Measurements from ENCODE around the gene C14orf132. TPM values are rescaled to one million over a fixed set of nuclear protein-coding genes. Genes with fewer than 3 reads are reported as not detected.

Gene C14orf132
- total RNA-seq, 1 donor from 2014 or later: 33.2 TPM

GRCh38 chr14:96054661-96055060 is 15.5 kb downstream of the C14orf132 start:
- no peak for DNase-seq (ENCODE audit: low spot score)
- H3K4me3 Mint-ChIP-seq (ENCODE audit: unreplicated experiment): no peak overlapping the region
- no peaks in the 10 kb centered on the region for H3K27me3 Mint-ChIP-seq (ENCODE audit: low read depth)
- H3K4me1 Mint-ChIP-seq (ENCODE audit: low read depth): peaks cover 65% of the 10 kb centered on the region
- H3K36me3 Mint-ChIP-seq (ENCODE audit: low read depth): peaks cover 7% of the 10 kb centered on the region
- no peaks in the 10 kb centered on the region for H3K9me3 Mint-ChIP-seq (ENCODE audit: low read depth)
- no peak for TF ChIP-seq CTCF (IDR thresholded peaks at IDR 0.05)
- peak overlapping the region; percentile 93 for H3K27ac Mint-ChIP-seq (ENCODE audit: unreplicated experiment)

DNA sequence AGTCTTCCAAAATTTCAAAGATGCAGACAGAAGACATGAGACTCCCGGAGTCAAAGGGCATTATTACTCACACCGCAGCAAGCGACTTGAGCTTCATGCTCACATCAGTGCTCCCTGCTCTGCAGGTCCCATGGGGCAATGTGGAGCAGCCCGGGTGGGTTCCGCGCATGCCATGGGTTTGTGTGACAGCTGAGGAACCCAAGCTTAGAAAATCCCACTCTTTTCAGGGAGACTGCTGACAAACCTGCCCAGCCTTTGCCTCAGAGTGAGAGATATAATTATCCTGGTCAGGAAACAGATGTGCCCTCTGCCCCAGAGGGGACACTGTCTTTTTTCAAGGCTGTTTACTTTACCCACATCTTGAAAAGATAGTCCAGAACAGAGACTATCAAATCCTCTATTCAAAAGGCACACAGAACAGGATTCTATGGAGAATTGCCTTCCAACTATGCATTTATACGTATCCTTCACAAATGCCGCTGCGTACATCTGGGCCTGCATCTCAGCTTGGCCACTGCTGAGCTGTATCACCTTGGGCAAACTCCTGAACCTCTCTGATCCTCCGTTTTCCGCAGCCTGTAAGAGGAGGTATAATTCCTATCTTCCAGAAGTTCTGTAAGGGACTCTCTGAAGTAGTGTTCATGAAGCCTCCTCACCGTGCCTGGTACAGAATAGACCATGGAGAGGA is 16.0 kb downstream of the C14orf132 start:
- H3K36me3 Mint-ChIP-seq (ENCODE audit: low read depth): peaks cover 7% of the 10 kb centered on the region
- TF ChIP-seq CTCF (IDR thresholded peaks at IDR 0.05): no peak
- peaks cover 60% of the 10 kb centered on the region for H3K4me1 Mint-ChIP-seq (ENCODE audit: low read depth)
- H3K4me3 Mint-ChIP-seq (ENCODE audit: unreplicated experiment): no peak overlapping the region
- no peaks in the 10 kb centered on the region for H3K9me3 Mint-ChIP-seq (ENCODE audit: low read depth)
- peak overlapping the region; percentile 93 for H3K27ac Mint-ChIP-seq (ENCODE audit: unreplicated experiment)
- H3K27me3 Mint-ChIP-seq (ENCODE audit: low read depth): no peaks in the 10 kb centered on the region
- DNase-seq (ENCODE audit: low spot score): peak; percentile 49

GRCh38 chr14:96055753-96056508 is 16.8 kb downstream of the C14orf132 start:
- H3K27ac Mint-ChIP-seq (ENCODE audit: unreplicated experiment): peak overlapping the region; percentile 93
- no peaks in the 10 kb centered on the region for H3K27me3 Mint-ChIP-seq (ENCODE audit: low read depth)
- H3K4me3 Mint-ChIP-seq (ENCODE audit: unreplicated experiment): no peak overlapping the region

GRCh38 chr14:96056509-96057422 is 17.6 kb downstream of the C14orf132 start:
- H3K4me3 Mint-ChIP-seq (ENCODE audit: unreplicated experiment): no peak overlapping the region
- H3K27me3 Mint-ChIP-seq (ENCODE audit: low read depth): no peaks in the 10 kb centered on the region
- H3K36me3 Mint-ChIP-seq (ENCODE audit: low read depth): peaks cover 5% of the 10 kb centered on the region
- H3K9me3 Mint-ChIP-seq (ENCODE audit: low read depth): no peaks in the 10 kb centered on the region
- peak; percentile 36 for TF ChIP-seq CTCF (IDR thresholded peaks at IDR 0.05)
- H3K4me1 Mint-ChIP-seq (ENCODE audit: low read depth): peaks cover 52% of the 10 kb centered on the region
- no peak for DNase-seq (ENCODE audit: low spot score)
- H3K27ac Mint-ChIP-seq (ENCODE audit: unreplicated experiment): no peak overlapping the region

More at GRCh38 chr14:96055753-96056508, 16.8 kb downstream of the C14orf132 start:
- DNase-seq (ENCODE audit: low spot score): no peak
- TF ChIP-seq CTCF (IDR thresholded peaks at IDR 0.05): no peak
- H3K9me3 Mint-ChIP-seq (ENCODE audit: low read depth): no peaks in the 10 kb centered on the region
- H3K4me1 Mint-ChIP-seq (ENCODE audit: low read depth): peaks cover 58% of the 10 kb centered on the region
- peaks cover 7% of the 10 kb centered on the region for H3K36me3 Mint-ChIP-seq (ENCODE audit: low read depth)

- H3K36me3 Mint-ChIP-seq (ENCODE audit: low read depth): peaks cover 5% of the 10 kb centered on the region
- no peak for TF ChIP-seq CTCF (IDR thresholded peaks at IDR 0.05)
- H3K4me3 Mint-ChIP-seq (ENCODE audit: unreplicated experiment): no peak overlapping the region
- H3K4me1 Mint-ChIP-seq (ENCODE audit: low read depth): peaks cover 50% of the 10 kb centered on the region
- no peaks in the 10 kb centered on the region for H3K27me3 Mint-ChIP-seq (ENCODE audit: low read depth)
- DNase-seq (ENCODE audit: low spot score): peak; percentile 20
- H3K27ac Mint-ChIP-seq (ENCODE audit: unreplicated experiment): no peak overlapping the region
- H3K9me3 Mint-ChIP-seq (ENCODE audit: low read depth): no peaks in the 10 kb centered on the region
These were observed 18.6 kb downstream of the C14orf132 start for GRCh38 chr14:96057738-96058137.
